Astrocyte (in vitro differentiated cells and primary cell): Measurements from ENCODE around the gene PHF21B. TPM values are rescaled to one million over a fixed set of nuclear protein-coding genes. Genes with fewer than 3 reads are reported as not detected.

Experiments used
- DNase-seq: peaks from one replicate; pipeline ENCODE4 v3.0.0-alpha.2; 2010; ENCODE audit warnings: low read depth
- FAIRE-seq: peaks from 2 replicates; lab custom pipeline; 2011; peaks lifted over from hg19 to GRCh38; lab: Jason Lieb, UNC
- H2AFZ ChIP-seq: 2 replicates; pipeline ENCODE4 v1.6.0; 2012; ENCODE audit warnings: low read depth, low read length, inconsistent platforms
- H3K27ac ChIP-seq: 2 replicates; pipeline ENCODE4 v1.5.1; 2011; ENCODE audit warnings: low read depth, low read length, inconsistent platforms
- H3K27me3 ChIP-seq: 2 replicates; pipeline ENCODE4 v1.6.0; 2011; ENCODE audit warnings: low read length, inconsistent platforms; ENCODE audit not compliant: insufficient read depth
- H3K36me3 ChIP-seq: 2 replicates; pipeline ENCODE4 v1.5.1; 2011; ENCODE audit warnings: low read length, inconsistent platforms; ENCODE audit not compliant: insufficient read depth
- H3K4me1 ChIP-seq: 2 replicates; pipeline ENCODE4 v1.5.1; 2011; ENCODE audit warnings: low read length, inconsistent platforms; ENCODE audit not compliant: insufficient read depth
- H3K4me2 ChIP-seq: 2 replicates; pipeline ENCODE4 v1.6.0; 2012; ENCODE audit warnings: low read length, inconsistent platforms
- H3K4me3 ChIP-seq: 2 replicates; pipeline ENCODE4 v1.5.1; 2011; ENCODE audit warnings: low read depth, mild to moderate bottlenecking, low read length, inconsistent platforms; ENCODE audit not compliant: insufficient read depth
- H3K79me2 ChIP-seq: 2 replicates; pipeline ENCODE4 v1.6.0; 2012; ENCODE audit warnings: mild to moderate bottlenecking, low read length, inconsistent platforms; ENCODE audit not compliant: insufficient read depth
- H3K9ac ChIP-seq: 2 replicates; pipeline ENCODE4 v1.6.0; 2012; ENCODE audit warnings: mild to moderate bottlenecking, low read length, inconsistent platforms
- H3K9me3 ChIP-seq: 2 replicates; pipeline ENCODE4 v1.5.1; 2012; ENCODE audit warnings: low read depth, mild to moderate bottlenecking, low read length, inconsistent platforms; ENCODE audit not compliant: insufficient read depth
- H4K20me1 ChIP-seq: 2 replicates; pipeline ENCODE4 v1.6.0; 2012; ENCODE audit warnings: low read length, inconsistent platforms; ENCODE audit not compliant: insufficient read depth
- H3K27ac Mint-ChIP-seq: one replicate; pipeline ENCODE4 v1.8.0; 2021; ENCODE audit warnings: mild to moderate bottlenecking, mixed read lengths; ENCODE audit not compliant: unreplicated experiment
- H3K27me3 Mint-ChIP-seq: one replicate; pipeline ENCODE4 v1.8.0; 2021; ENCODE audit warnings: low read depth, mixed read lengths; ENCODE audit not compliant: unreplicated experiment
- H3K36me3 Mint-ChIP-seq: one replicate; pipeline ENCODE4 v1.8.0; 2021; ENCODE audit warnings: low read depth, mixed read lengths; ENCODE audit not compliant: unreplicated experiment
- H3K4me1 Mint-ChIP-seq: one replicate; pipeline ENCODE4 v1.8.0; 2021; ENCODE audit warnings: low read depth, mixed read lengths; ENCODE audit not compliant: unreplicated experiment
- H3K4me3 Mint-ChIP-seq: one replicate; pipeline ENCODE4 v1.8.0; 2021; ENCODE audit warnings: mild to moderate bottlenecking, moderate library complexity, mixed read lengths; ENCODE audit not compliant: unreplicated experiment
- H3K9me3 Mint-ChIP-seq: one replicate; pipeline ENCODE4 v1.8.0; 2021; ENCODE audit warnings: mild to moderate bottlenecking, mixed read lengths; ENCODE audit not compliant: unreplicated experiment
- CTCF ChIP-seq: IDR thresholded peaks from 2 replicates; pipeline ENCODE4 v1.5.1; 2011; ENCODE audit warnings: low read depth, mild to moderate bottlenecking, inconsistent platforms, low read length, moderate library complexity; ENCODE audit not compliant: insufficient read depth
- EZH2 ChIP-seq: IDR thresholded peaks from 2 replicates; pipeline ENCODE4 v1.6.1; 2012; ENCODE audit warnings: mild to moderate bottlenecking, low read length, inconsistent platforms; ENCODE audit not compliant: insufficient read depth
- total RNA-seq: library from RNA; stranded (reverse); gene quantifications from 2 replicates; pipeline ENCODE4 v1.2.1, GENCODE V29; 2021

Gene PHF21B
- total RNA-seq, 1 donor from 2014 or later, result 6.3 TPM

GRCh38 chr22:44952863-44953746 is 56.7 kb downstream of the PHF21B start:
- H3K27ac ChIP-seq, result no peak overlapping the region
- no peak overlapping the region for H3K4me3 ChIP-seq
- H3K9me3 ChIP-seq, result no peaks in the 10 kb centered on the region
- Mint-ChIP-seq H3K36me3 (peaks cover 8% of the 10 kb centered on the region), H3K4me3 (no peak overlapping the region), H3K27me3 (no peaks in the 10 kb centered on the region), H3K4me1 (peaks cover 3% of the 10 kb centered on the region), H3K27ac (peak overlapping the region; percentile 72), H3K9me3 (peaks cover 3% of the 10 kb centered on the region)
- TF ChIP-seq CTCF (no peak), EZH2 (no peak)
- no peaks in the 10 kb centered on the region for H3K4me1 ChIP-seq
- H3K36me3 ChIP-seq, result no peaks in the 10 kb centered on the region
- no peak for FAIRE-seq
- no peaks in the 10 kb centered on the region for H3K27me3 ChIP-seq
- H3K9ac ChIP-seq, result no peak overlapping the region
- no peaks in the 10 kb centered on the region for H3K79me2 ChIP-seq
- no peaks in the 10 kb centered on the region for H4K20me1 ChIP-seq
- H3K4me2 ChIP-seq, result no peak overlapping the region
- H2AFZ ChIP-seq, result no peak overlapping the region
- DNase-seq, result no peak

- Mint-ChIP-seq H3K36me3 (peaks cover 12% of the 10 kb centered on the region), H3K9me3 (peaks cover 3% of the 10 kb centered on the region), H3K27ac (no peak overlapping the region), H3K4me3 (no peak overlapping the region), H3K27me3 (no peaks in the 10 kb centered on the region), H3K4me1 (peaks cover 3% of the 10 kb centered on the region)
- Histone ChIP-seq H3K79me2 (no peaks in the 10 kb centered on the region), H2AFZ (no peak overlapping the region), H3K4me2 (no peak overlapping the region), H3K36me3 (no peaks in the 10 kb centered on the region), H4K20me1 (no peaks in the 10 kb centered on the region), H3K27ac (no peak overlapping the region), H3K4me1 (no peaks in the 10 kb centered on the region), H3K4me3 (no peak overlapping the region), H3K27me3 (no peaks in the 10 kb centered on the region), H3K9me3 (no peaks in the 10 kb centered on the region), H3K9ac (no peak overlapping the region)
- TF ChIP-seq CTCF (no peak), EZH2 (no peak)
- DNase-seq (no peak), FAIRE-seq (no peak)
These were observed 58.3 kb downstream of the PHF21B start for GRCh38 chr22:44951510-44951816.
